ENCODE data around the gene H2BK1. TPM values are rescaled to one million over a fixed set of nuclear protein-coding genes. Genes with fewer than 3 reads are reported as not detected.

H2BK1 gene
- polyA plus RNA-seq, 4 donors: not detected

Other genes with a start within 250 kb of the H2BK1 start
- 10 to 100 TPM in 3 of 4 donors, 1 to 10 TPM in 1; 9.8 to 17.5 (median 15.7) TPM for gene KCNH2, start 232.2 kb downstream of the H2BK1 start, polyA plus RNA-seq (ENCODE audit: insufficient read length in 4 of 4)
- 10 to 100 TPM in 1 of 4 donors, 1 to 10 TPM in 3; 6.2 to 15.2 (median 8.5) TPM for gene NOS3, start 219.5 kb downstream of the H2BK1 start, polyA plus RNA-seq (ENCODE audit: insufficient read length in 4 of 4)
- 1 to 10 TPM; 1.2 to 3.5 (median 1.5) TPM for gene ATG9B, start 186.0 kb downstream of the H2BK1 start, polyA plus RNA-seq (ENCODE audit: insufficient read length in 4 of 4)
- gene ABCB8, start 182.0 kb downstream of the H2BK1 start, polyA plus RNA-seq (ENCODE audit: insufficient read length in 4 of 4): 10 to 100 TPM; 16.9 to 35.2 (median 21.1) TPM
- gene ASIC3, start 162.0 kb downstream of the H2BK1 start, polyA plus RNA-seq (ENCODE audit: insufficient read length in 4 of 4): 1 to 10 TPM; 1.8 to 3.0 (median 2.7) TPM
- gene CDK5, start 152.6 kb downstream of the H2BK1 start, polyA plus RNA-seq (ENCODE audit: insufficient read length in 4 of 4): 10 to 100 TPM; 12.3 to 18.5 (median 17.2) TPM
- gene SLC4A2, start 150.9 kb downstream of the H2BK1 start, polyA plus RNA-seq (ENCODE audit: insufficient read length in 4 of 4): 100 to 1,000 TPM in 1 of 4 donors, 10 to 100 TPM in 3; 59.9 to 127 (median 81.9) TPM
- gene FASTK, start 129.7 kb downstream of the H2BK1 start, polyA plus RNA-seq (ENCODE audit: insufficient read length in 4 of 4): 10 to 100 TPM; 41.3 to 74.7 (median 47.8) TPM
- 10 to 100 TPM; 19.9 to 39.3 (median 25.6) TPM for gene TMUB1, start 127.0 kb downstream of the H2BK1 start, polyA plus RNA-seq (ENCODE audit: insufficient read length in 4 of 4)
- 10 to 100 TPM; 50.2 to 81.5 (median 72.6) TPM for gene AGAP3, start 124.0 kb downstream of the H2BK1 start, polyA plus RNA-seq (ENCODE audit: insufficient read length in 4 of 4)
- gene GBX1, start 42.8 kb downstream of the H2BK1 start, polyA plus RNA-seq (ENCODE audit: insufficient read length in 4 of 4): under 1 TPM in 2 of 4 donors, not detected in 2; 0.27 to 0.34 TPM
- gene ASB10, start 23.2 kb downstream of the H2BK1 start, polyA plus RNA-seq (ENCODE audit: insufficient read length in 4 of 4): not detected
- gene ABCF2, start 16.7 kb upstream of the H2BK1 start, polyA plus RNA-seq (ENCODE audit: insufficient read length in 4 of 4): 10 to 100 TPM; 21.5 to 28.2 (median 25.5) TPM
- gene CHPF2, start 22.0 kb upstream of the H2BK1 start, polyA plus RNA-seq (ENCODE audit: insufficient read length in 4 of 4): 10 to 100 TPM; 23.3 to 27.1 (median 25.6) TPM
- 10 to 100 TPM; 64.8 to 92.8 (median 84.6) TPM for gene SMARCD3, start 38.2 kb upstream of the H2BK1 start, polyA plus RNA-seq (ENCODE audit: insufficient read length in 4 of 4)
- gene NUB1, start 131.3 kb upstream of the H2BK1 start, polyA plus RNA-seq (ENCODE audit: insufficient read length in 4 of 4): 10 to 100 TPM; 76.2 to 95.4 (median 85.2) TPM
- gene WDR86, start 199.6 kb upstream of the H2BK1 start, polyA plus RNA-seq (ENCODE audit: insufficient read length in 4 of 4): 10 to 100 TPM; 17.1 to 48.1 (median 26.0) TPM
- gene CRYGN, start 229.7 kb upstream of the H2BK1 start, polyA plus RNA-seq (ENCODE audit: insufficient read length in 4 of 4): 1 to 10 TPM in 3 of 4 donors, under 1 TPM in 1; 0.31 to 4.0 (median 2.6) TPM